H1 (cell line): ENCODE measurements around the gene PAQR7.

Experiments
- CTCF ChIP-seq, 3 experiments: IDR thresholded peaks; 1 replicate in 2 of 3; 2 replicates in 1 of 3; pipeline versions ENCODE4 v1.5.1 to v1.6.1; 2011; ENCODE audit warnings: low read length in 3 of 3, mild to moderate bottlenecking in 3 of 3, inconsistent platforms in 2 of 3, low read depth in 1 of 3, moderate library complexity in 1 of 3; ENCODE audit not compliant: insufficient read depth in 1 of 3; ENCODE audit errors: control extremely low read depth in 1 of 3
- EP300 ChIP-seq, 2 experiments: IDR thresholded peaks; 1 replicate in 1 of 2; 2 replicates in 1 of 2; pipeline ENCODE4 v1.6.1; 2011 to 2012; ENCODE audit warnings: low read depth in 2 of 2, low read length in 2 of 2, mild to moderate bottlenecking in 2 of 2, borderline replicate concordance in 1 of 2, inconsistent platforms in 1 of 2, moderate library complexity in 1 of 2
- FOSL1 ChIP-seq: IDR thresholded peaks from 2 replicates; pipeline ENCODE4 v1.6.1; 2011; ENCODE audit warnings: mild to moderate bottlenecking, low read depth, low read length, moderate library complexity; ENCODE audit not compliant: insufficient read depth
- HDAC6 ChIP-seq: IDR thresholded peaks from one replicate; pipeline ENCODE4 v1.7.1; 2012; ENCODE audit warnings: low read depth, mild to moderate bottlenecking, inconsistent platforms, low read length, moderate library complexity
- KDM1A ChIP-seq: fragments of 200-600, 300-600 bp; sonication (generic); IDR thresholded peaks from 2 replicates; pipeline ENCODE4 v1.7.1; 2016; ENCODE audit warnings: mild to moderate bottlenecking, low read length, borderline replicate concordance
- NANOG ChIP-seq: IDR thresholded peaks from 2 replicates; pipeline ENCODE4 v1.6.1; 2011; ENCODE audit warnings: low read length, low read depth, mild to moderate bottlenecking, inconsistent platforms; ENCODE audit not compliant: insufficient read depth, poor library complexity, severe bottlenecking
- NRF1 ChIP-seq: IDR thresholded peaks from 2 replicates; pipeline ENCODE4 v1.6.1; 2011; ENCODE audit warnings: mild to moderate bottlenecking, low read depth, low read length, improper control_type of control experiment
- POLR2A ChIP-seq, 2 experiments: IDR thresholded peaks; 1 replicate in 1 of 2; 2 replicates in 1 of 2; pipeline ENCODE4 v1.6.1; 2011; ENCODE audit warnings: low read depth in 2 of 2, low read length in 2 of 2, mild to moderate bottlenecking in 2 of 2; ENCODE audit errors: control extremely low read depth in 1 of 2
- RAD21 ChIP-seq, 2 experiments: IDR thresholded peaks in 1 of 2; conservative IDR thresholded peaks in 1 of 2; 2 replicates each; pipeline ENCODE4 v1.6.1; 2011; ENCODE audit warnings: low read depth in 2 of 2, low read length in 2 of 2, improper control_type of control experiment in 1 of 2, inconsistent platforms in 1 of 2, mild to moderate bottlenecking in 1 of 2, moderate library complexity in 1 of 2
- SP1 ChIP-seq: IDR thresholded peaks from 2 replicates; pipeline ENCODE4 v1.6.1; 2011; ENCODE audit warnings: low read depth, low read length
- SP2 ChIP-seq: IDR thresholded peaks from 2 replicates; pipeline ENCODE4 v1.6.1; 2012; ENCODE audit warnings: mild to moderate bottlenecking, low read length, inconsistent platforms
- USF2 ChIP-seq: IDR thresholded peaks from 2 replicates; pipeline ENCODE4 v1.6.1; 2011; ENCODE audit warnings: low read length, improper control_type of control experiment
- YY1 ChIP-seq: IDR thresholded peaks from 2 replicates; pipeline ENCODE4 v1.6.1; 2011; ENCODE audit warnings: low read depth, mild to moderate bottlenecking, low read length

- TF ChIP-seq CTCF (IDR thresholded peaks at IDR 0.05; ENCODE audit: control extremely low read depth in 1 of 3, insufficient read depth in 1 of 3, low read depth in 1 of 3, low read length in 3 of 3) (no peak), SP2 (no peak), NANOG (no peak), FOSL1 (no peak), YY1 (no peak), HDAC6 (no peak), USF2 (no peak), POLR2A (IDR thresholded peaks at IDR 0.05; ENCODE audit: control extremely low read depth in 1 of 2, low read depth in 2 of 2, low read length in 2 of 2) (no peak), SP1 (no peak), EP300 (IDR thresholded peaks at IDR 0.05; ENCODE audit: borderline replicate concordance in 1 of 2, low read depth in 2 of 2, low read length in 2 of 2) (no peak), KDM1A (no peak), NRF1 (no peak), RAD21 (IDR thresholded peaks at IDR 0.05 in 1 of 2, conservative IDR thresholded peaks at IDR 0.05 in 1 of 2; ENCODE audit: low read depth in 2 of 2, low read length in 2 of 2) (no peak)
Measured at GRCh38 chr1:25880518-25880917, 5.0 kb upstream of the PAQR7 start.
